Fibroblast of pulmonary artery (primary cell): ENCODE measurements around the gene CNN2.

Source experiments
- DNase-seq: peaks from one replicate; pipeline ENCODE4 v3.0.0-alpha.2; 2010; ENCODE audit warnings: low read depth
- H3K4me3 ChIP-seq: replicated peaks from 2 replicates; pipeline ENCODE4 v1.5.1; 2011; ENCODE audit warnings: low read depth, mild to moderate bottlenecking, control low read depth, low read length, moderate library complexity
- CTCF ChIP-seq: IDR thresholded peaks from 2 replicates; pipeline ENCODE4 v1.5.1; 2011; ENCODE audit warnings: mild to moderate bottlenecking, control low read depth, low read length, inconsistent platforms; ENCODE audit errors: missing control alignments

CNN2 gene

GRCh38 chr19:1016647-1017114 lies 9.7 kb upstream of the CNN2 start:
- no peak for TF ChIP-seq CTCF
- no peak overlapping the region for H3K4me3 ChIP-seq

GRCh38 chr19:1017115-1017905 lies 9.1 kb upstream of the CNN2 start:
- H3K4me3 ChIP-seq = no peak overlapping the region
- no peak for TF ChIP-seq CTCF
- no peak for DNase-seq

More at GRCh38 chr19:1016647-1017114, 9.7 kb upstream of the CNN2 start:
- DNase-seq = peak; percentile 54

- no peak overlapping the region for H3K4me3 ChIP-seq
- no peak for DNase-seq
- no peak for TF ChIP-seq CTCF
Observed at GRCh38 chr19:1017906-1018305, 8.5 kb upstream of the CNN2 start.

- TF ChIP-seq CTCF = no peak
- no peak overlapping the region for H3K4me3 ChIP-seq
- DNase-seq = no peak
Observed at GRCh38 chr19:1018393-1018792, 8.0 kb upstream of the CNN2 start.

GRCh38 chr19:1018932-1019615 lies 7.3 kb upstream of the CNN2 start:
- TF ChIP-seq CTCF = no peak
- no peak for DNase-seq
- H3K4me3 ChIP-seq = peak overlapping the region; percentile 90

GRCh38 chr19:1019616-1019961 lies 6.8 kb upstream of the CNN2 start:
- no peak for TF ChIP-seq CTCF
- peak overlapping the region; percentile 90 for H3K4me3 ChIP-seq

More at GRCh38 chr19:1019616-1019961, 6.8 kb upstream of the CNN2 start:
- no peak for DNase-seq
